ENCODE measurements around the gene CTCF.

Gene CTCF

GRCh38 chr16:67537270-67537635, 25.1 kb upstream of the CTCF start:
- Histone ChIP-seq H3K4me3 (ENCODE audit: low read length) (peak overlapping the region; percentile 60), H3K27ac (ENCODE audit: low read length) (no peak overlapping the region), H3K9me3 (ENCODE audit: insufficient read depth, low read depth, low read length) (no peaks in the 10 kb centered on the region), H3K36me3 (ENCODE audit: insufficient read depth, low read depth, low read length) (no peaks in the 10 kb centered on the region), H3K9ac (ENCODE audit: low read depth, low read length) (no peak overlapping the region), H3K27me3 (ENCODE audit: insufficient read depth, low read length) (peaks cover 100% of the 10 kb centered on the region), H3K4me1 (ENCODE audit: insufficient read depth, low read length) (no peaks in the 10 kb centered on the region)

- Histone ChIP-seq H3K4me1 (ENCODE audit: insufficient read depth, low read length) (no peaks in the 10 kb centered on the region), H3K27ac (ENCODE audit: low read length) (no peak overlapping the region), H3K27me3 (ENCODE audit: insufficient read depth, low read length) (peaks cover 95% of the 10 kb centered on the region), H3K36me3 (ENCODE audit: insufficient read depth, low read depth, low read length) (no peaks in the 10 kb centered on the region), H3K9me3 (ENCODE audit: insufficient read depth, low read depth, low read length) (no peaks in the 10 kb centered on the region), H3K4me3 (ENCODE audit: low read length) (peak overlapping the region; percentile 60), H3K9ac (ENCODE audit: low read depth, low read length) (no peak overlapping the region)
Measured at GRCh38 chr16:67537636-67538591, 24.4 kb upstream of the CTCF start.

- no peak overlapping the region for H3K9ac ChIP-seq (ENCODE audit: low read depth, low read length)
- H3K4me3 ChIP-seq (ENCODE audit: low read length) = peak overlapping the region; percentile 60; the same call in 1 of the 2 replicates
Measured at GRCh38 chr16:67538666-67539101, 23.6 kb upstream of the CTCF start.

GRCh38 chr16:67539271-67539670, 23.1 kb upstream of the CTCF start:
- H3K9me3 ChIP-seq (ENCODE audit: insufficient read depth, low read depth, low read length) = no peaks in the 10 kb centered on the region
- no peaks in the 10 kb centered on the region for H3K36me3 ChIP-seq (ENCODE audit: insufficient read depth, low read depth, low read length)
- H3K4me1 ChIP-seq (ENCODE audit: insufficient read depth, low read length) = no peaks in the 10 kb centered on the region
- H3K27me3 ChIP-seq (ENCODE audit: insufficient read depth, low read length) = peaks cover 81% of the 10 kb centered on the region
- H3K4me3 ChIP-seq (ENCODE audit: low read length) = no peak overlapping the region
- no peak overlapping the region for H3K27ac ChIP-seq (ENCODE audit: low read length)
- H3K9ac ChIP-seq (ENCODE audit: low read depth, low read length) = no peak overlapping the region

More at GRCh38 chr16:67538666-67539101, 23.6 kb upstream of the CTCF start:
- H3K27ac ChIP-seq (ENCODE audit: low read length) = no peak overlapping the region
- no peaks in the 10 kb centered on the region for H3K9me3 ChIP-seq (ENCODE audit: insufficient read depth, low read depth, low read length)
- no peaks in the 10 kb centered on the region for H3K36me3 ChIP-seq (ENCODE audit: insufficient read depth, low read depth, low read length)
- H3K4me1 ChIP-seq (ENCODE audit: insufficient read depth, low read length) = no peaks in the 10 kb centered on the region
- H3K27me3 ChIP-seq (ENCODE audit: insufficient read depth, low read length) = peaks cover 87% of the 10 kb centered on the region

GRCh38 chr16:67539691-67540635, 22.4 kb upstream of the CTCF start:
- no peak overlapping the region for H3K4me3 ChIP-seq (ENCODE audit: low read length)
- peaks cover 74% of the 10 kb centered on the region for H3K27me3 ChIP-seq (ENCODE audit: insufficient read depth, low read length)
- H3K36me3 ChIP-seq (ENCODE audit: insufficient read depth, low read depth, low read length) = no peaks in the 10 kb centered on the region
- no peak overlapping the region; the same call in 1 of the 2 replicates for H3K9ac ChIP-seq (ENCODE audit: low read depth, low read length)
- H3K27ac ChIP-seq (ENCODE audit: low read length) = no peak overlapping the region
- H3K9me3 ChIP-seq (ENCODE audit: insufficient read depth, low read depth, low read length) = no peaks in the 10 kb centered on the region
- H3K4me1 ChIP-seq (ENCODE audit: insufficient read depth, low read length) = no peaks in the 10 kb centered on the region

- Histone ChIP-seq H3K9ac (ENCODE audit: low read depth, low read length) (no peak overlapping the region), H3K4me1 (ENCODE audit: insufficient read depth, low read length) (no peaks in the 10 kb centered on the region), H3K36me3 (ENCODE audit: insufficient read depth, low read depth, low read length) (no peaks in the 10 kb centered on the region)
Measured at GRCh38 chr16:67540756-67541155, 21.6 kb upstream of the CTCF start.

GRCh38 chr16:67541391-67542263, 20.7 kb upstream of the CTCF start:
- Histone ChIP-seq H3K4me3 (ENCODE audit: low read length) (no peak overlapping the region), H3K36me3 (ENCODE audit: insufficient read depth, low read depth, low read length) (no peaks in the 10 kb centered on the region), H3K4me1 (ENCODE audit: insufficient read depth, low read length) (no peaks in the 10 kb centered on the region), H3K27me3 (ENCODE audit: insufficient read depth, low read length) (peaks cover 58% of the 10 kb centered on the region), H3K9ac (ENCODE audit: low read depth, low read length) (no peak overlapping the region), H3K9me3 (ENCODE audit: insufficient read depth, low read depth, low read length) (no peaks in the 10 kb centered on the region), H3K27ac (ENCODE audit: low read length) (no peak overlapping the region)

More at GRCh38 chr16:67540756-67541155, 21.6 kb upstream of the CTCF start:
- Histone ChIP-seq H3K27ac (ENCODE audit: low read length) (no peak overlapping the region), H3K27me3 (ENCODE audit: insufficient read depth, low read length) (peaks cover 66% of the 10 kb centered on the region), H3K4me3 (ENCODE audit: low read length) (no peak overlapping the region), H3K9me3 (ENCODE audit: insufficient read depth, low read depth, low read length) (no peaks in the 10 kb centered on the region)

- no peaks in the 10 kb centered on the region for H3K4me1 ChIP-seq (ENCODE audit: insufficient read depth, low read length)
- H3K9ac ChIP-seq (ENCODE audit: low read depth, low read length) = no peak overlapping the region
- no peak overlapping the region for H3K4me3 ChIP-seq (ENCODE audit: low read length)
- no peaks in the 10 kb centered on the region for H3K36me3 ChIP-seq (ENCODE audit: insufficient read depth, low read depth, low read length)
- H3K27me3 ChIP-seq (ENCODE audit: insufficient read depth, low read length) = peaks cover 49% of the 10 kb centered on the region
- H3K27ac ChIP-seq (ENCODE audit: low read length) = no peak overlapping the region
- H3K9me3 ChIP-seq (ENCODE audit: insufficient read depth, low read depth, low read length) = no peaks in the 10 kb centered on the region
Measured at GRCh38 chr16:67542464-67542863, 19.9 kb upstream of the CTCF start.

- peaks cover 44% of the 10 kb centered on the region for H3K27me3 ChIP-seq (ENCODE audit: insufficient read depth, low read length)
- no peaks in the 10 kb centered on the region for H3K36me3 ChIP-seq (ENCODE audit: insufficient read depth, low read depth, low read length)
- H3K9ac ChIP-seq (ENCODE audit: low read depth, low read length) = no peak overlapping the region
Measured at GRCh38 chr16:67543036-67543435, 19.3 kb upstream of the CTCF start.

GRCh38 chr16:67543582-67543981, 18.7 kb upstream of the CTCF start:
- Histone ChIP-seq H3K27me3 (ENCODE audit: insufficient read depth, low read length) (peaks cover 38% of the 10 kb centered on the region), H3K9me3 (ENCODE audit: insufficient read depth, low read depth, low read length) (no peaks in the 10 kb centered on the region), H3K4me3 (ENCODE audit: low read length) (no peak overlapping the region), H3K36me3 (ENCODE audit: insufficient read depth, low read depth, low read length) (no peaks in the 10 kb centered on the region), H3K4me1 (ENCODE audit: insufficient read depth, low read length) (no peaks in the 10 kb centered on the region), H3K27ac (ENCODE audit: low read length) (no peak overlapping the region), H3K9ac (ENCODE audit: low read depth, low read length) (no peak overlapping the region)

More at GRCh38 chr16:67543036-67543435, 19.3 kb upstream of the CTCF start:
- Histone ChIP-seq H3K4me1 (ENCODE audit: insufficient read depth, low read length) (no peaks in the 10 kb centered on the region), H3K4me3 (ENCODE audit: low read length) (no peak overlapping the region), H3K27ac (ENCODE audit: low read length) (no peak overlapping the region), H3K9me3 (ENCODE audit: insufficient read depth, low read depth, low read length) (no peaks in the 10 kb centered on the region)
